A549 (cell line): ENCODE results near the gene GSTM3. TPM values are rescaled to one million over a fixed set of nuclear protein-coding genes. Genes with fewer than 3 reads are reported as not detected.
"Not testable (repeated sequence)": the region's sequence is repeated elsewhere in the genome, so short reads cannot be mapped to it uniquely, and the experiment has no call there.

ENCODE experiments used
- ATAC-seq, 2 experiments: fragments of 200-7000 bp in 1 of 2; fragments of >200 bp in 1 of 2; cut with Nextera tagmentation in 1 of 2; cut with Tn5 transposase in 1 of 2; 3 replicates each; pipeline versions ENCODE4 v1.8.0 to v1.9.1; 2018 to 2020; ENCODE audit warnings: mild to moderate bottlenecking in 1 of 2, moderate library complexity in 1 of 2
- CTCF ChIA-PET: fragments of 300-600 bp; sonication (Branson Sonifier 250); formaldehyde crosslinking; extraction: SDS; loops from one replicate; lab custom pipeline; 2021; ENCODE audit warnings: antibody characterized with exemption, inconsistent platforms; lab: Yijun Ruan, JAX
- POLR2A ChIA-PET: fragments of 350-600 bp; formaldehyde crosslinking; extraction: SDS; loops from one replicate; lab custom pipeline; 2021; ENCODE audit warnings: antibody characterized with exemption, inconsistent platforms; lab: Yijun Ruan, JAX
- DNase-seq, 2 experiments: peaks; one replicate each; pipeline versions ENCODE4 v3.0.0 to v3.0.0-alpha.2; 2011 to 2016; ENCODE audit warnings: low read depth in 1 of 2, low spot score in 1 of 2
- FAIRE-seq: peaks from 2 replicates; lab custom pipeline; 2011; peaks lifted over from hg19 to GRCh38; lab: Jason Lieb, UNC
- H3K27ac ChIP-seq, 2 experiments: fragments of >200 bp; sonication (Bioruptor Twin); formaldehyde crosslinking; 3 replicates each; pipeline ENCODE4 v1.5.1; 2016 to 2017
- H3K4me1 ChIP-seq: fragments of >200 bp; sonication (Bioruptor Twin); formaldehyde crosslinking; 3 replicates; pipeline ENCODE4 v1.6.1; 2016
- H3K4me2 ChIP-seq: fragments of >200 bp; sonication (Bioruptor Twin); formaldehyde crosslinking; 3 replicates; pipeline ENCODE4 v1.6.1; 2016
- H3K4me3 ChIP-seq: fragments of >200 bp; sonication (Bioruptor Twin); formaldehyde crosslinking; 3 replicates; pipeline ENCODE4 v1.5.1; 2016
- H3K9me3 ChIP-seq: fragments of >200 bp; sonication (Bioruptor Twin); formaldehyde crosslinking; 3 replicates; pipeline ENCODE4 v1.6.1; 2016
- BCL3 ChIP-seq: fragments of >200 bp; sonication (Bioruptor Twin); formaldehyde crosslinking; IDR thresholded peaks from 3 replicates; pipeline ENCODE4 v1.6.1; 2016
- CEBPB ChIP-seq, 2 experiments: fragments of >200 bp in 1 of 2; sonication (Bioruptor Twin) in 1 of 2; formaldehyde crosslinking in 1 of 2; IDR thresholded peaks; 2 replicates each; pipeline ENCODE4 v1.6.1; 2012 to 2016
- EHF ChIP-seq: fragments of 250-450 bp; sonication (Bioruptor Pico); IDR thresholded peaks from 2 replicates; pipeline ENCODE4 v1.5.0; 2020; ENCODE audit warnings: mild to moderate bottlenecking
- GATA3 ChIP-seq: IDR thresholded peaks from 2 replicates; pipeline ENCODE4 v1.6.1; 2012; ENCODE audit warnings: borderline replicate concordance
- HMGXB4 ChIP-seq: fragments of 250-450 bp; sonication (Bioruptor Pico); IDR thresholded peaks from 2 replicates; pipeline ENCODE4 v1.5.0; 2021; ENCODE audit warnings: mild to moderate bottlenecking, moderate library complexity, borderline replicate concordance
- KDM5A ChIP-seq: fragments of 200-600 bp; sonication (generic); IDR thresholded peaks from 2 replicates; pipeline ENCODE4 v1.6.1; 2016; ENCODE audit warnings: antibody characterized with exemption, mild to moderate bottlenecking
- MYC ChIP-seq: IDR thresholded peaks from 2 replicates; pipeline ENCODE4 v1.6.1; 2012; ENCODE audit warnings: mild to moderate bottlenecking, inconsistent platforms, low read length, improper control_type of control experiment, borderline replicate concordance
- NFE2L2 ChIP-seq: fragments of 150-350 bp; conservative IDR thresholded peaks from 2 replicates; pipeline ENCODE4 v1.6.1; 2014; ENCODE audit warnings: low read length
- PBX3 ChIP-seq: IDR thresholded peaks from 2 replicates; pipeline ENCODE4 v1.6.1; 2012
- RAD21 ChIP-seq, 2 experiments: fragments of >200 bp in 1 of 2; sonication (Bioruptor Twin) in 1 of 2; formaldehyde crosslinking in 1 of 2; IDR thresholded peaks in 1 of 2; conservative IDR thresholded peaks in 1 of 2; 2 replicates in 1 of 2; 3 replicates in 1 of 2; pipeline ENCODE4 v1.6.1; 2012 to 2018; ENCODE audit warnings: inconsistent platforms in 1 of 2
- RNF2 ChIP-seq: fragments of 200-600 bp; sonication (generic); IDR thresholded peaks from 2 replicates; pipeline ENCODE4 v1.6.1; 2016; ENCODE audit warnings: low read depth, mild to moderate bottlenecking, antibody characterized with exemption, moderate library complexity, borderline replicate concordance
- SMC3 ChIP-seq: fragments of >200 bp; sonication (Bioruptor Twin); formaldehyde crosslinking; IDR thresholded peaks from 3 replicates; pipeline ENCODE4 v1.6.1; 2018; ENCODE audit warnings: inconsistent platforms
- ZC3H11A ChIP-seq: fragments of 450-650 bp; IDR thresholded peaks from 2 replicates; pipeline ENCODE4 v1.6.1; 2014; ENCODE audit warnings: antibody characterized with exemption, mild to moderate bottlenecking
- WGBS: methylation state at CpG from one replicate; pipeline ENCODE4 v1.1.6; 2017; ENCODE audit errors: missing lambda C conversion rate; 5-methylcytosine and 5-hydroxymethylcytosine counted together
- polyA plus RNA-seq, 4 experiments: library from polyadenylated mRNA; depleted of rRNA in 3 of 4; stranded (reverse); fragments of >200 nt; fragmentation: RNase III in 1 of 4; extraction: RNeasy Plus Mini Kit Qiagen cat#74134 plus additional on column Dnase treatment in 1 of 4; gene quantifications; 2 replicates in 3 of 4; 3 replicates in 1 of 4; pipeline ENCODE4 v1.2.3, GENCODE V29; 2011 to 2017

GSTM3 gene
- polyA plus RNA-seq, 2 of the 4 experiments (the other 2 are of a cell fraction) = 43.0 to 55.7 TPM

GRCh38 chr1:109768335-109768650 lies 27.5 kb upstream of the GSTM3 start:
- 89% methylated on average over 2 of the region's 2 CpGs for WGBS
- no peak for DNase-seq
- no peak for FAIRE-seq
- H3K9me3 ChIP-seq = no peaks in the 10 kb centered on the region
- TF ChIP-seq RNF2 (no peak), SMC3 (no peak), EHF (no peak)
- no peak overlapping the region for H3K4me2 ChIP-seq
- ChIA-PET CTCF (interaction anchor here (12.7 to 28.1 kb wide), 2 partner anchors 134 to 212 kb away, joined by 295 to 969 read pairs; partner anchors contain the start of gene AHCYL1), POLR2A (no interaction called here)
- H3K4me1 ChIP-seq = peaks cover 12% of the 10 kb centered on the region
- H3K4me3 ChIP-seq = no peak overlapping the region
- ATAC-seq = no peak
- no peak overlapping the region for H3K27ac ChIP-seq

GRCh38 chr1:109767637-109768334 lies 26.9 kb upstream of the GSTM3 start:
- ChIA-PET CTCF (interaction anchor here (12.7 to 28.1 kb wide), 2 partner anchors 134 to 212 kb away, joined by 295 to 969 read pairs; partner anchors contain the start of gene AHCYL1), POLR2A (no interaction called here)
- FAIRE-seq = no peak
- H3K9me3 ChIP-seq = no peaks in the 10 kb centered on the region
- 78% methylated on average over 9 of the region's 10 CpGs for WGBS
- H3K4me3 ChIP-seq = no peak overlapping the region
- peaks cover 17% of the 10 kb centered on the region for H3K4me1 ChIP-seq
- no peak for TF ChIP-seq ZC3H11A
- TF ChIP-seq GATA3 = no peak
- no peak for TF ChIP-seq PBX3
- TF ChIP-seq RAD21 (conservative IDR thresholded peaks at IDR 0.05 in 1 of 2, IDR thresholded peaks at IDR 0.05 in 1 of 2) = no peak
- TF ChIP-seq NFE2L2 = no peak
- no peak for TF ChIP-seq CEBPB (IDR thresholded peaks at IDR 0.05)
- no peak for TF ChIP-seq KDM5A
- no peak for TF ChIP-seq HMGXB4 (CRISPR knock-in tag)
- no peak for TF ChIP-seq MYC
- no peak for TF ChIP-seq BCL3
- no peak for ATAC-seq
- no peak overlapping the region for H3K4me2 ChIP-seq
- no peak for DNase-seq
- no peak overlapping the region for H3K27ac ChIP-seq

GRCh38 chr1:109766991-109767636 lies 26.3 kb upstream of the GSTM3 start:
- H3K9me3 ChIP-seq, ATAC-seq, FAIRE-seq, H3K27ac ChIP-seq, POLR2A ChIA-PET, CTCF ChIA-PET, H3K4me3 ChIP-seq, H3K4me2 ChIP-seq, DNase-seq: not testable (repeated sequence)
- peaks cover 18% of the 10 kb centered on the region for H3K4me1 ChIP-seq
- 86% methylated on average over 17 of the region's 17 CpGs for WGBS
